HG02943 (cell line): Measurements from ENCODE around the gene COL4A4.

Experiments used
- ATAC-seq: cut with Tn5 transposase; IDR thresholded peaks from one replicate; pipeline ENCODE4 v1.9.1; 2021; ENCODE audit warnings: mild to moderate bottlenecking, low read depth, moderate library complexity; ENCODE audit not compliant: unreplicated experiment

COL4A4 gene

DNA sequence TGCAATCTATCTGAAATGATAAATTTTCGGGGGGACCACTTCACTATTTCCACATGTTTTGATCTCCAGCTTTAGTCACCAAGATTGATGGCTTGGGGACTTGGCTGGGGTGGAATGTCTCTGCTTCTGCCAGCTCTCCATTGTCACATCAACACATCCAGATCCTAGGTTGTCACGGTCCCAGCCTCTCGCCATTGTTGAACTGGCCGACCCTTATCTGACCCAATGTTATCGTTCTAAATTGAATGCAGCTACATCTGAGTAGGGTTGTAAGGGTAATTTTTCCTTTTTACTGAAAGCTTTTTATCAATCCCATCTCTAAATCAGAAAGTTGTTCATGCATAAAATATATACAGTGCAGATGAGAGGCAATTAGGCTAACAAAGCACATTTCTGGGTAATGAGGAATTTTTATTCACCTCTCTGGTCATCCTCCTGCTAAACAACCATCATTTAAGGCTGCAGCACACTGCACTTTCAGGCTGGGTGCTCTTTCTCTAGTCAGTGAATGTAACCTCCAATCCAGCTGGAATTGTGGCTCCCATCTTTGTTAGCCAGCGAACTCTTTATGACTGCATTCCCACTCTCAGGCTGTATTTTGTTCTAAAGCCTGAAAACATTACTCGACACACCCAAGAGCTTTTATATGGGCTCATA is 128.2 kb downstream of the COL4A4 start:
- no peak for ATAC-seq

DNA sequence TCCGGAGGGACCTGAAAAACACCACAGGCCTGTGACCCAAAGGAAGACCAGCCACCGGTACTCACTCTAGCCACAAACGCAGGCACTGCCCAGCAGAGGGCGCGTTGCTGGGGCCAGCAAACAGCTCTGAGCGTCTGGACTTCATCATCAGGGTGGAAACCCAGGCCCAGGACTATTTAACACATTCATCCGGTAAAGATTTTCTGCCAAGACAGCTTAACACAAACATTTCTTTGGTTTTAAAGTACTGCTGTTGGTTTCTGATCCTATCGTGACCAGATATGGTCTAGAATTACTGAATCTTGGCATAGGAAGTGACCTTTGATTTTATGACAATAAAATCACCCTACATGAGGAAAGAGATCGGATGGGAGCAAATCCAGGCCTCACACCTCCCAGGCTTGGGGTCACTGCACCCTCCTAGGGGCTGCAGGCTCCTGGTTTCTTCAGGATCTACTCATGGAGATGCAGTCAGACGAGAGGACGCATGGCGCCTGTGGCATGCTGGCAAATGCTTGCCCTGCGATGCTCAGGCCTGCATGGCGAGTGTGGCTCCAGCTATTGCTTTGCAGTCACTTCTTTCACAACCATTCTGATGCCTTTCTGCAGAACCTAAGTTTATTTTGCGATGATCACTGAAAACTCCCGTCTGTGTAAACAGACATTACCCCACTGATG is 130.4 kb downstream of the COL4A4 start:
- peak; percentile 73 for ATAC-seq

DNA sequence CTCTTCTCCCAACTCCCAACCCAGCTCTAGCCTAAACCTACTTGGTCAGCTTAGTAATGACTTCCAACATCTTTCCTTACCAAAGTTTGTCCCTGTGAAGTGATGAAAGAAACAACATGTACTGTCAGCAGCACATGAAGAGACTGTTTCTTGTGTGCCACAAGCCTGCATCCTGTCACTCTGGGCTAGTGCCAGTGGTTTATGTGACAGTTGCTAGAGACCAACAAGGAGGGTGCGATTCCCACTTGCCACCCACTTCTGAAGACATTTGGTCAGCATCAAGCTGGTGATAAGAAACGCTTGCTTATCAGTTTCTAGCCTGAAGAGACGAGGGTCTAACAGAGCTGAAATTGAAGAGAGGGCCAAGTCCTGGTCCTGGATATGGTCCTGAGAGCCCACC is 132.6 kb downstream of the COL4A4 start:
- ATAC-seq, result no peak

DNA sequence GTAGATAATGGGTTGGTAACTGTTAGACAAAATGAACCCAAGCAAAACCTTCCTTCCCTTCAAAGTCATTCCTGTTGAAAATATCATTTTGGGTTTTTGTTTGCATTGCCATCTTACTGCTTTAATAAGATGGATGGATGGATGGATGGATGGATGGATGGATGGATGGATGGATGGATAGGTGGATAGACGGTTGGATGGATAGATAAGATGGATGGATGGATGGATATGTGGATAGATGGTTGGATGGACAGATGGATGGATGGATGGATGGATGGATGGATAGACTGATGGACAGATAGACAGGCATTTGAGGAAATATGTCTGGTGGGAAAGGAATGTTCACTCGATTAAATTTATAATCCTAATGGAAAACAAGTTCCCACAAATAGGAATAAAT is 133.2 kb downstream of the COL4A4 start:
- no peak for ATAC-seq

DNA sequence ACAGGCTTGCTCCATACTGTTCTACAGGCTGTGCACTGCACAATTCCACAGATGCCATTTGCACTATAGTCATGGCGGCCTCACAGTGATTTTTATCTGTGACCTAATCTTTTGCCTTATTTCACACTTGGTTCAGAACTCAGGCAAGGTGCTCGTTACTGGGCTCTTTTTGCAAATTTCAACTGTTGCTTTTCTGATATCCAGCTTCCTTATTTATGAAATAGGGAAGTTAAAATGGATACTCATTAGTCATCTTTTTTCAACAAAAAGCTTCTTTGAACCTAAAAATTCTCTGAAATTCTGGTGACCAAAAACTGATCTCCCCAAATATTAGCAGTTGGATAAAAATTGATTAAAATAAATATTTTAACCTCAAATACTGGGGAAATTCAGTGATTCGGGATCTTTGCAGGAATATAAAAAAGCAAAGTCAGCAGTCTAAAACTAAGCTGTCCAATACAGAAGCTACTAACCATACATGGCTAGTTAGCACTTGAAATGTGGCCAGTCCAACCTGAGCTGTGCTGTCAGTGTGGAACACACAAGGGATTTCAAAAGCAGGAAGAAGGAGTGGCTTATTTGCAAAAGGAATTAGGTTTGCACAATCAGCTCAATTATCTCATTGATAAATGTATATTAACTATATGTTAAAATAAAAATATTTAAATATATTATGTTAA is 134.4 kb downstream of the COL4A4 start:
- no peak for ATAC-seq

DNA sequence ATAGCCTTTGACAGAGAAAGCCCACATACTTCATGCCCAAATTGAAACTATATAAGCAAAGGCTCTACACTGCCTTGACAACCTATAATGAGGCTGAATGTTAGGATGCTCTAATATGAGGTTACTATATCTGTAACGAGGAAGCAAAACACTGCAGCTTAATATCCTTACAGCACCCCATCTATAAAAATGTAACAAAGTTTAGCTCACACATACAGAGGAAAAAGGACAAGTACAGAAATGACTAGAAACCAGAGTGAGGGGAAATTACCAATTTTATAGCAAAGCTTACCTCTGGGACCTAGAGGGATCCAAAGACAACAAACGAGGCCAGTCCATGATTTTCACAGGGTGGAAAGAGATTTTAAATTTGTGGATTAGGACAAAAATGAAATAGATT is 138.5 kb downstream of the COL4A4 start:
- ATAC-seq, result no peak

DNA sequence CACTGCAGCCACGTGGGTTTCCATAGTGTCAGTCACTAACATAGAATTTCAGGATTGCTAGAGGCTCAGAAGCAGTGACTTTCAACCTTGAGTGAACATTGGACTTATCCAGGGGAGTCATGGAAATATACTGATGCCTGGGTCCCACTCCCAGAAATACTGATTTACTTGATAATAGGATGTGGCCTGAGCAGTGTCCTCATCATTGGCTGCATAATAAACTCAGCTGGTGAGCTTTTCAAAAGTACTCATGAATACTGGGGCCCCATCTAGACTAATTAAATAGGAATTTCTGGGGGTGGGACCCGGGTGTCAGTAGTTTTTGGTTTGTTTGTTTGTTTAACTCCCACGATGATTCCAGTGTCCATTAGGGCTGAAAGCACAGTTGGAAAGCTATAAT is 141.4 kb downstream of the COL4A4 start:
- ATAC-seq, result no peak

DNA sequence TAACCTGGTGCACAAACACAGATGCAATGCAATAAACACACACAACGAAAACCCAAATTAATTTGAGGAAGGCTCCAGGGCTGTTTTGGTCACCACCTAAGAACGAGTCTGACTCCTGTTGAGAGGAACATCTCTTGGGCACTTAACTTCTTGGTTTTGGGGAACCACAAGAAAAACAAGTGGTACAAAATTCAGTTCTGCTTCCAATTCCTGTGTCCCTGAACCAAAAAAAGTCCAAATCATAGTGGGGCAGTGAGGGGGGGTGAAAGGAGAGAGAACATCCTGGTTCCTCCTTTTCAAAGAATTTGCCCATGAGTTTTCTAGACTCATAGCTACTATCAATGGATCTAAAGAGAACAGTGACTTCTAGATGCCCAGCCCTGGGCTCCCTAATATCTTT is 143.6 kb downstream of the COL4A4 start:
- no peak for ATAC-seq

DNA sequence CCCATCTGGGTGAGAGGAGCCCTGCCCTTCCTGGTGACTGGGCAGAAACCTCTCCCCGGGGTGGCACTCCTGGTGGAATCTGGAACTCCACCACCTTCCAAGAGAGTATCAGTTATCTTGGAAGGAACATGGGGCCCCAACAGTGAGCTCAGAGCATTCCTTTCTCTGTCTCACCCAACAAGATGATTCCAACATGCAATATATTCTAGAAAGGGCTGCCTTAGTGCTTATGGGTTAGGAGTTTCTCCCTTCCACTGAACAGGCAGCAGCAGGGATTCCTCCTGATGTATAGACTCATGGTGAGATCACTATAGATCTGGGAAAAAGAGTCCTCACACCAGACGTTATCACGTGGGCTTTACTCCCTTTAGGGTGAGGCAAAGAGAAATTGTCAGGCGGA is 147.1 kb downstream of the COL4A4 start:
- ATAC-seq, result no peak

DNA sequence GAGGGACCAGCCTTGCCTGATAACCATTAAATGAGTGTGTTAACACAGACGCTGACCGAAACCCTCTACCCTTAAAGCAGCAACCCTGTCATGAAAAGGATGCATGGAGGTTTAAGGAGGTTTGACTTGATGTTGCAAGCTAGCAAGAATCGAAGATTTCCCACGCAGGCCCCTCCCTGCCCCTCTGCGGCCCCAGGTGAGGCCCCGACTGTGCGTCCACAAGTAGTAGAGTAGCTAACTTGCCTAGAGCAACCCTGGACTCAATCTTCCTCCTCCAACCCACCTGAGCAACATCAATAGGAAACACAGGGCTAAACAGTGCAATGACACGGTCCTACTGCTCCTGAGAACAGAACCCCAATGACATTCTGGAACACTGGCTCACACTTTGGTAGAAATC is 150.1 kb downstream of the COL4A4 start:
- no peak for ATAC-seq

DNA sequence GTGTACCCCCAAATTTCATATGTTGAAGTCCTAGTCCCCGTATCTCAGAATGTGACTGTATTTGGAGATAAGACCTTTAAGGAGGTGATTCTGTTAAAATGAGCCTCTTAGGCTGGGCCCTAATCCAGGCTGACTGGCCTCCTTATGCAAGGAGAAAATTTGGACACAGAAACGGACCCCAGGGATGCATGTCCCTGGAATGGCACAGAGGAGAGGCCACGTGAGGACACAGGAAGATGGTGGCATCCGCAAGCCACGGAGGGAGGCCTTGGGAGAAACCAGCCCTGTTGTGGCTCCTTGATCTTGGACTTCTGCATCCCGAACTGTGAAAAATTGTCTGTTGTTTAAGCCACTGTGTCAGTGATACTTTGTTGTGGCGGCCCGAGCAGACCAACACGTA is 150.7 kb downstream of the COL4A4 start:
- ATAC-seq, result no peak

DNA sequence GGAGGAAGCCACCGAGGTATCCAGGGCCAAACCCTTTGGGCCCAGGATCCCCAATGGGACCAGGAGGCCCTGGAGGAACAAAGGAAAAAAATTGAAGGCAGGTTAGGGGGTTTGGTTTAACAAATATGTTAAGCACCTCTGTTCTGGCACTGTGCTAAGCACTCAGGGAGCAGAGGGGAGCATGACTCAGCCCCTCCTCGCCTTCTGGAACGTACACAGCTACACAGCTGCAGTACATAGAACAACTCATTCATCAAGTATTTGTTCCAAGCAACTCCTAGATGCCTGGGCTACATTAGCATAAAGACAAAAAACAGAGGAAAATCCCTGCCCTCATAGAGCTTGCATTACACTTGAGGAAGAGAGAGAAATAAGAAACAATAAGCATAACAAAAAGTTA is 153.6 kb downstream of the COL4A4 start:
- no peak for ATAC-seq

DNA sequence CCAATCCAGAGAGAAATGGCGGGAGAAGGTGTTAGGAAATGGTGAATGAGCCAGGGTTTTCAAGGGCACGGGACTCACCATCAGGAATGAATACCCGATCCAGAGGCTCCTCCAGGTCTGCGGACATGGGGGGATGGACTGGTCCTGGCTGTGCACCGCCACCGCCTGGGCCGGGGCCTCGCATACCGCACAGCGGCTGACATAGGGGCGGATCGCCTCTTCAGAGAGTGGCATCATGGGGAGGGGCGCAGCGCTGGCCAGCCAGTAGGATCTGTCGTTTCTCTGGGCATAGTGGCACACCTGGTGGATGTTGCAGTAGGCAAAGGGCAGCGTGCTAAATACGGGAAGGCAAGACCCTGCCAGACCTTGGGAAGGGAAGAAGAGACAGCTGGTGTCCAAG is 156.1 kb downstream of the COL4A4 start:
- ATAC-seq, result no peak

DNA sequence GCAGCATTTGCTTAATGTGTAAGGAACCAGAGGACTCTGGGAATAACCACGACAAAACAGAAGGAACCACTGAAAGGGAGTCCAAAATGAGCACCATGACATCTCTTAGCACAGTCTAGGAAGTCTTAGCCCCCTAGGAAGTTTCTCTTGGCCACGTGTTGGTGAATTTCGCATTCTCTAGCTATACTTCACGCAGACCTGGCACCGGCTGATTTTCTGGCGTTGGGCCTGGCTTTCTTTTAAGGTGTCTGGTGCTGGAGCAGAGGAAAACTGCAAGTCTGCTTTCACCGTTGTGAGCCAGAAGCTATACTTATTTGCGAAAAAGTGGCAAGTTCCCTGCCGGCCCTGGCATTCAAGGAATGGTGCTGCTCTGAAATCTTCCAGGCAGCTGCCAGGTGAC is 156.9 kb downstream of the COL4A4 start:
- ATAC-seq, result no peak

DNA sequence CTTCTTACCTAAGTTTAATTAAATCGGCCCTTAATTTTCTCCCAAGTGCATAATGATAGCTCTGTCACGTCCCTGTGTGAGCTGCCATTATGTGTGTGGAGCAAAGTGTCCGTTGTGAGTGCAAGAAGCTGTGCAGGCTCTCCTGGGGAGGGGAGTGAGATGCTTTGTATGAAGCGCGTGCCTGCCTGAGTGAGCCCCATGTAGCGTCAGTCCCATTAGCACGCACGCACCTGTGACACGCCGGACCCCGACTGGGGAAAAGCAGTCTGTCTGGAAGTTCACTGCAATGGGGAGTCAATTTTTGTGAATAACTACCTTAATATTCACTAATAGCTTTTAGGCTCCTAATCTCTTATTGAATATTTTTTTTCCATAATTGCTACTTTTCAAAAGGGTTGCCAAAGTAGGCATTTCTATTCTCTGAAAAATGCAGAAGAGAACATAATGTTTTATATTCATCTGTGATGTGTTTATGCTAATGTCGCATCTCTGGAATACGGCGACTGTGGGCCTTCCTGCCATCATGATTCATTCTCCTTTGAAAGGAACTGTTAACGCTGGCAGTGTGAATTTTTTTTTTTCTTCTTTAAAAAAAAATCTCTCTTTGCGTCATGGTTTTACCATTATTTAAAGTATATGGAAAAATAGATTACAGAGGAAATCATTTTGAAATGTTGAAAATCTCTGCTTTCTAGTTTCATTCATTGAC is 157.7 kb downstream of the COL4A4 start:
- no peak for ATAC-seq

DNA sequence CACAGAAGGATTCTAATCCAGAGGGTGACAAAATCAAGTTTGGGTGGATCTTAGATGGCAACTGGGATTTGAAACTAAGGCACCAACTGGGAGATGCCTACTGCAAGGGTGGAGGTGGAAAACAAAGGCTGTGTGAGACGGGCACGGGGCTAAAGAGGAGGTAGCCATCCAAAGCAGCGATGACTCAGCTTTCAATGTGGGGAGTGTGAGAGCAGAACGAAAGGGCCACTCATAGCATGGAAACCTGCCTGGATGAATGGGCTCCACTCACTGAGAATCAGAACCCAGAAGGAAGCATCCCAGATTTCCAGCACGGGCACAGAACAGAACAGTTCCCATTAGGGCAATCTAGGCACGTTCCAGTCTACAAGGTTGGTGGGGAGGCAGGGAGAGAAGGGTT is 159.5 kb downstream of the COL4A4 start:
- no peak for ATAC-seq

DNA sequence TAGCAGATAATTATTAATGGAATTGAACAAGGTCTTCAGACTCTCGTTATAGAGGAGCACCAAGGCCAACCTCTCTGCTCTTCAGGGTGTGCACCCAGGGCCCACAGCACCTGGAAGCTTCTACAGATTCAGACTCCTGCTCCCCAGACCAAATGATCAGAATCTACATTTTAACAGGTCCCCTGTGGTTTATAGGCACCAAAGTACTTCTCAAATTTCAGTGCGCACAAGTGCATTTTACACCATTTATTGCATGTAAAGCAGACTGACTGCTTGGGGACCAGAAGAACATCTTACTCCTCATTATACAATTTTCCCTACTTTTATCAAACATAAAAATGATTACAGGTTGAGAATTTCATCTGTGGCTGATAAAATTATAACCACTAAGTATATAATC is 163.9 kb downstream of the COL4A4 start:
- no peak for ATAC-seq

DNA sequence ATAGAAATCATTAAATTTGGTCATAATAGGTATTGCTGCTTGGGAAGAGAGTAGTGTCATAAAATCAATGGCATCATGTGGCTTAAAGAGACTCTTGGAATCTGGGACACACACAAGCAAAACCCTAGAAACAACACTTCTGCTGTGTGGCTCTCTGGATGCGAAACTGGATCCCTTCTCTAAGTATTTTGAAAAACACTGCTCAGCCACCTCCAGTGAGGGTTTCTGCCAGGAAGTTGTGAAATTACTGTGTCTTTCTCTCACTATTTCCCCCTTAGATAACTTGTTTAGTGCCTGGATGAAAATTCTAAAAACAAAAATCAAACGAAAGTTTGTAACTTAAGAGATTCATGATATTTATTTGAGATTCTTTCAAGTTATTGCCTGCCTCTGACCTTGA is 164.3 kb downstream of the COL4A4 start:
- no peak for ATAC-seq

DNA sequence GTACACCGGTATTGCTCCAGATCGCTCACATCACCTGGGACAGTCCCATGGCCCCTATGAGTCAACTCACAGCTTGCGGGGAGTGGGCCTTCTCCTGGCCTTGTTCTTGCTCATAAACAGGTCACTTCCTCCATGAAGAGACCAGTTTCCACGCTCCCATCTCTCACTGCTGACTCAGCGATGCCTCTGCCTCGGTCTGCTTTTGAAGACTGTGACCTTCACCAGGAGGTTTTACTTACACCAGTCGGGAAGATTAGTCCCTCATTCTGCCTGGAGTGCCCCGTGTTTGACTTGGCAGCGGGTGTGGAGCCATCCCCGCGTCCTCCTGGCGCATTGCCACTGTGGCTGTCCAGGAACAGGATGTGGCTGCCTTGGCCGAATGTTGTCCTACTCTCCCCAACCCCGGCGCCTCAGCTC is 168.4 kb downstream of the COL4A4 start:
- ATAC-seq, result no peak

DNA sequence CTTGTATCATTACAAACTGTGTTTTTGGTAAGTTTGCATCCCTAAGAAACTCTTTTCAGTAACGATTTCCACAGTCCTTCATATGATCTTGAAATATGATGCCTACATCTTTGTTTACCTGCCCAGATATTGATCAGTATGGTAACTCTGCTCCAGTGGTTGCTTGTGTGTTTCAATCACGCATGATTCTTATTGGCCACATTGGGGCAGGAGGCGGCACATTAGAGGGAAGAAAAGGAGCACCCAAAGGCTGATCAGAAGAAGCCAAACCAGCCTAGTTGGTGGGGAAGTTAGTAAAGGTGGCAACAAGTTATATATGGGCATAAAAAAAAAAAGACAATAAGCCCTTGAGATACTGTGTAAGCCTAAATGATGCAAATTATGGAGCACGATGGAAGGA is 169.2 kb downstream of the COL4A4 start:
- ATAC-seq, result no peak

DNA sequence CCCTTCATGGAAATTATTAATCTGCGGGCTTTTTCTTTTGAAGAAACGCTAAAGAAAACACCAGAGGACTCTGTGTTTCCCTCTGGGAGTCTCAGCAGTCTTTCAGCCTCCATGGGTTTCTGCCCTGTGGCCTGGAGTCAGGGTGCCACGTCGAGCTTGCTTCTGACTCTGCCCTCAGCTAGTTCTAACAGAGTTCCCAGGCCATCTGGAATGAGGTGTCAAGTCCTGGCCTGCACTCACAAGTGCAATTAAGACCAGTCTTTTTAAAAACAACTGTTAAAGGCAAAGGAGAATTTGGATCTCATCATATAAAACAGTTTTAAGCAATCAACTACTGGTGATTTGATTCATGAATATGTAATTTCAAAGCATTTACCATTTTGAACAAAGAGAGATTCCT is 170.8 kb downstream of the COL4A4 start:
- no peak for ATAC-seq
